WTC11 (cell line): ENCODE results near the gene DNMT3A. TPM values are rescaled to one million over a fixed set of nuclear protein-coding genes. Genes with fewer than 3 reads are reported as not detected.

Experiments used
- ATAC-seq: fragments of 200-7000 bp; cut with Tn5 transposase; 2 replicates; pipeline ENCODE4 v1.10.0; 2021; ENCODE audit warnings: mild to moderate bottlenecking, moderate library complexity
- CTCF ChIA-PET: fragments of 300-600 bp; sonication (Branson Sonifier 250); formaldehyde crosslinking; loops from one replicate; lab custom pipeline; 2021; ENCODE audit warnings: antibody characterized with exemption; lab: Charles Lee
- POLR2A ChIA-PET: fragments of 350-600 bp; sonication (Branson Sonifier 250); formaldehyde crosslinking; loops from one replicate; lab custom pipeline; 2021; ENCODE audit warnings: antibody characterized with exemption; lab: Charles Lee
- DNase-seq: peaks from one replicate; pipeline ENCODE4 v3.0.0; 2021; ENCODE audit warnings: low spot score
- H3K27ac Mint-ChIP-seq: 2 replicates; pipeline ENCODE4 v1.8.0; 2021; ENCODE audit warnings: mixed read lengths
- H3K27me3 Mint-ChIP-seq: 2 replicates; pipeline ENCODE4 v1.8.0; 2021; ENCODE audit warnings: low read depth, mild to moderate bottlenecking, moderate library complexity, mixed read lengths
- H3K36me3 Mint-ChIP-seq: 2 replicates; pipeline ENCODE4 v1.8.0; 2021; ENCODE audit warnings: mixed read lengths
- H3K4me1 Mint-ChIP-seq: 2 replicates; pipeline ENCODE4 v1.8.0; 2022; ENCODE audit warnings: mixed read lengths
- H3K4me3 Mint-ChIP-seq: 2 replicates; pipeline ENCODE4 v1.8.0; 2021; ENCODE audit warnings: mild to moderate bottlenecking, moderate library complexity, mixed read lengths
- H3K9me3 Mint-ChIP-seq: 2 replicates; pipeline ENCODE4 v1.8.0; 2021; ENCODE audit warnings: mixed read lengths
- ETV6 ChIP-seq: sonication (generic); formaldehyde crosslinking; IDR thresholded peaks from 2 replicates; pipeline ENCODE4 v1.8.1; 2022; ENCODE audit warnings: mild to moderate bottlenecking, missing genetic modification reagents
- FOXJ3 ChIP-seq: sonication (generic); formaldehyde crosslinking; IDR thresholded peaks from 2 replicates; pipeline ENCODE4 v1.9.0; 2021; ENCODE audit warnings: missing genetic modification reagents, mild to moderate bottlenecking, borderline replicate concordance
- JAZF1 ChIP-seq: fragments of 250-450 bp; sonication (Bioruptor Pico); IDR thresholded peaks from 2 replicates; pipeline ENCODE4 v1.9.0; 2021; ENCODE audit warnings: moderate library complexity, mild to moderate bottlenecking, inconsistent platforms
- JUN ChIP-seq: sonication (generic); formaldehyde crosslinking; IDR thresholded peaks from 2 replicates; pipeline ENCODE4 v1.8.0; 2023; ENCODE audit warnings: mild to moderate bottlenecking, missing genetic modification reagents
- NFATC4 ChIP-seq: fragments of 250-450 bp; sonication (Bioruptor Pico); IDR thresholded peaks from 2 replicates; pipeline ENCODE4 v1.9.0; 2021; ENCODE audit warnings: mild to moderate bottlenecking
- NR2C2 ChIP-seq: sonication (generic); formaldehyde crosslinking; IDR thresholded peaks from 2 replicates; pipeline ENCODE4 v1.8.0; 2022; ENCODE audit warnings: mild to moderate bottlenecking, missing genetic modification reagents
- SMAD4 ChIP-seq: sonication (generic); formaldehyde crosslinking; IDR thresholded peaks from 2 replicates; pipeline ENCODE4 v1.8.0; 2022; ENCODE audit warnings: mild to moderate bottlenecking, missing genetic modification reagents
- TEAD4 ChIP-seq: sonication (generic); formaldehyde crosslinking; IDR thresholded peaks from 2 replicates; pipeline ENCODE4 v1.8.0; 2022; ENCODE audit warnings: mild to moderate bottlenecking, missing genetic modification reagents
- total RNA-seq: library from RNA; stranded (reverse); gene quantifications from 3 replicates; pipeline ENCODE4 v1.2.3, GENCODE V29; 2021
- TF ChIP-seq, protein P1 (sequence below): sonication (generic); formaldehyde crosslinking; IDR thresholded peaks from 2 replicates; pipeline ENCODE4 v1.8.1; 2023; ENCODE audit warnings: mild to moderate bottlenecking, missing genetic modification reagents
- TF ChIP-seq, protein P2 (sequence below): sonication (generic); formaldehyde crosslinking; IDR thresholded peaks from 2 replicates; pipeline ENCODE4 v1.8.0; 2023; ENCODE audit warnings: missing genetic modification reagents
- TF ChIP-seq, protein P3 (sequence below): fragments of 200-600 bp; IDR thresholded peaks from 2 replicates; pipeline ENCODE4 v1.8.0; 2022; ENCODE audit warnings: antibody characterized with exemption
- TF ChIP-seq, protein P4 (sequence below): sonication (generic); formaldehyde crosslinking; IDR thresholded peaks from 2 replicates; pipeline ENCODE4 v1.8.0; 2023; ENCODE audit warnings: mild to moderate bottlenecking, missing genetic modification reagents
- TF ChIP-seq, protein P5 (sequence below): sonication (generic); formaldehyde crosslinking; IDR thresholded peaks from 2 replicates; pipeline ENCODE4 v1.8.1; 2023; ENCODE audit warnings: mild to moderate bottlenecking, missing genetic modification reagents, moderate library complexity
- TF ChIP-seq, protein P6 (sequence below): sonication (generic); formaldehyde crosslinking; IDR thresholded peaks from 2 replicates; pipeline ENCODE4 v1.8.0; 2022; ENCODE audit warnings: missing genetic modification reagents

DNMT3A gene
- total RNA-seq, 1 experiment from 2014 or later: 154 TPM

DNA sequence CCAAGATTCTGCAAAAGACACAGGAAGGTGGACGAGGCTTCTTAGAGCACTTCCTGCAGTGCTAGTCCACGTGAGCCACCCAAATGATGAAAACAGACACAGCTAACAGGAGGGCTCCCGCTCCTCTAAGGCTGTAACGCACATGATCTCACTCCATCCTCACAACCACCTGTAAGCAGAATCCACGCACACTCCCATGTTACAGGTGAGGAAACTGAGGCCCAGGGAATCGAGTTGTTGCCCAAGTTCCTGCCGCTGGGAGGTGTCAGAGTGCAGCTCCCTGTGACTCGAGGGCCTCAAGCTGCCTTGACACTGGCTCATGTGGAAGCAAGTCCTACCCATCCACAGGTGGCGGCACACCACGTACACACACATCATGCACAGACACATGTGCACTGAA, 4.4 kb downstream of the DNMT3A start (continued):
- TF ChIP-seq, protein P1, sequence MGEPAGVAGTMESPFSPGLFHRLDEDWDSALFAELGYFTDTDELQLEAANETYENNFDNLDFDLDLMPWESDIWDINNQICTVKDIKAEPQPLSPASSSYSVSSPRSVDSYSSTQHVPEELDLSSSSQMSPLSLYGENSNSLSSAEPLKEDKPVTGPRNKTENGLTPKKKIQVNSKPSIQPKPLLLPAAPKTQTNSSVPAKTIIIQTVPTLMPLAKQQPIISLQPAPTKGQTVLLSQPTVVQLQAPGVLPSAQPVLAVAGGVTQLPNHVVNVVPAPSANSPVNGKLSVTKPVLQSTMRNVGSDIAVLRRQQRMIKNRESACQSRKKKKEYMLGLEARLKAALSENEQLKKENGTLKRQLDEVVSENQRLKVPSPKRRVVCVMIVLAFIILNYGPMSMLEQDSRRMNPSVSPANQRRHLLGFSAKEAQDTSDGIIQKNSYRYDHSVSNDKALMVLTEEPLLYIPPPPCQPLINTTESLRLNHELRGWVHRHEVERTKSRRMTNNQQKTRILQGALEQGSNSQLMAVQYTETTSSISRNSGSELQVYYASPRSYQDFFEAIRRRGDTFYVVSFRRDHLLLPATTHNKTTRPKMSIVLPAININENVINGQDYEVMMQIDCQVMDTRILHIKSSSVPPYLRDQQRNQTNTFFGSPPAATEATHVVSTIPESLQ (CRISPR knock-in tag): no peak
- no peak for TF ChIP-seq NR2C2 (CRISPR knock-in tag)
- no peak for TF ChIP-seq NFATC4 (CRISPR knock-in tag)
- TF ChIP-seq JUN (CRISPR knock-in tag): no peak
- TF ChIP-seq, protein P2, sequence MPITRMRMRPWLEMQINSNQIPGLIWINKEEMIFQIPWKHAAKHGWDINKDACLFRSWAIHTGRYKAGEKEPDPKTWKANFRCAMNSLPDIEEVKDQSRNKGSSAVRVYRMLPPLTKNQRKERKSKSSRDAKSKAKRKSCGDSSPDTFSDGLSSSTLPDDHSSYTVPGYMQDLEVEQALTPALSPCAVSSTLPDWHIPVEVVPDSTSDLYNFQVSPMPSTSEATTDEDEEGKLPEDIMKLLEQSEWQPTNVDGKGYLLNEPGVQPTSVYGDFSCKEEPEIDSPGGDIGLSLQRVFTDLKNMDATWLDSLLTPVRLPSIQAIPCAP (CRISPR knock-in tag): no peak
- TF ChIP-seq, protein P3, sequence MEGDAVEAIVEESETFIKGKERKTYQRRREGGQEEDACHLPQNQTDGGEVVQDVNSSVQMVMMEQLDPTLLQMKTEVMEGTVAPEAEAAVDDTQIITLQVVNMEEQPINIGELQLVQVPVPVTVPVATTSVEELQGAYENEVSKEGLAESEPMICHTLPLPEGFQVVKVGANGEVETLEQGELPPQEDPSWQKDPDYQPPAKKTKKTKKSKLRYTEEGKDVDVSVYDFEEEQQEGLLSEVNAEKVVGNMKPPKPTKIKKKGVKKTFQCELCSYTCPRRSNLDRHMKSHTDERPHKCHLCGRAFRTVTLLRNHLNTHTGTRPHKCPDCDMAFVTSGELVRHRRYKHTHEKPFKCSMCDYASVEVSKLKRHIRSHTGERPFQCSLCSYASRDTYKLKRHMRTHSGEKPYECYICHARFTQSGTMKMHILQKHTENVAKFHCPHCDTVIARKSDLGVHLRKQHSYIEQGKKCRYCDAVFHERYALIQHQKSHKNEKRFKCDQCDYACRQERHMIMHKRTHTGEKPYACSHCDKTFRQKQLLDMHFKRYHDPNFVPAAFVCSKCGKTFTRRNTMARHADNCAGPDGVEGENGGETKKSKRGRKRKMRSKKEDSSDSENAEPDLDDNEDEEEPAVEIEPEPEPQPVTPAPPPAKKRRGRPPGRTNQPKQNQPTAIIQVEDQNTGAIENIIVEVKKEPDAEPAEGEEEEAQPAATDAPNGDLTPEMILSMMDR: no peak
- TF ChIP-seq TEAD4 (CRISPR knock-in tag): no peak
- TF ChIP-seq ETV6 (CRISPR knock-in tag): no peak
- TF ChIP-seq, all 79 proteins: peak for 0

DNA sequence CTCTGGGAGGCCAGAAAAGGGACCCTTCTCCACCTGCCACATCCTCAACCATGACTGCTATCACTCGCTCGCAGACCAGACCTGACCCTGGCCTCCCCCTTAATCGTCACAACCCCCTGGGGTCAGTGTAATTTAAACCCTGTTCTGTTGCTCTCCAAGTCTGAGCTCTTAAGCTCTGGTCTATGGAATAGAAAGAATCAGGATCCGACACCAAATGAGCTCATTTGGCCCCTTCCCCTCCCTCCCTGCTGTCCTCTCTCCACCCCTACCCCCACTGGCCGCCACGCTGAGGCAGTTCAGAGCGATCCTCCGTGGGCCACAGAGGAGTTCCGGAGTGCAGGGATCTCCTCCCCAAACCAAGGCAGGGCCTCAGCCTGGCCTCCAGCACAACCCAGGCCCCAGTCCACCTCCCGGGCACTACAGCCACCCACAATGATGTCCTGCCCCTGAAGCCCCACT, 5.3 kb downstream of the DNMT3A start:
- peaks cover 67% of the 10 kb centered on the region for H3K4me1 Mint-ChIP-seq
- no peak overlapping the region for H3K4me3 Mint-ChIP-seq

More for the DNA sequence above, 5.3 kb downstream of the DNMT3A start:
- Mint-ChIP-seq H3K9me3 (no peaks in the 10 kb centered on the region), H3K27me3 (no peaks in the 10 kb centered on the region), H3K36me3 (no peaks in the 10 kb centered on the region), H3K27ac (peak overlapping the region; percentile 22)
- POLR2A ChIA-PET: interaction anchor here (0.6 to 1.8 kb wide), 2 partner anchors 21 to 217 kb away, joined by 4 to 7 read pairs; no protein-coding TSS in a partner anchor
- no peak for TF ChIP-seq JAZF1 (CRISPR knock-in tag)
- TF ChIP-seq, protein P4, sequence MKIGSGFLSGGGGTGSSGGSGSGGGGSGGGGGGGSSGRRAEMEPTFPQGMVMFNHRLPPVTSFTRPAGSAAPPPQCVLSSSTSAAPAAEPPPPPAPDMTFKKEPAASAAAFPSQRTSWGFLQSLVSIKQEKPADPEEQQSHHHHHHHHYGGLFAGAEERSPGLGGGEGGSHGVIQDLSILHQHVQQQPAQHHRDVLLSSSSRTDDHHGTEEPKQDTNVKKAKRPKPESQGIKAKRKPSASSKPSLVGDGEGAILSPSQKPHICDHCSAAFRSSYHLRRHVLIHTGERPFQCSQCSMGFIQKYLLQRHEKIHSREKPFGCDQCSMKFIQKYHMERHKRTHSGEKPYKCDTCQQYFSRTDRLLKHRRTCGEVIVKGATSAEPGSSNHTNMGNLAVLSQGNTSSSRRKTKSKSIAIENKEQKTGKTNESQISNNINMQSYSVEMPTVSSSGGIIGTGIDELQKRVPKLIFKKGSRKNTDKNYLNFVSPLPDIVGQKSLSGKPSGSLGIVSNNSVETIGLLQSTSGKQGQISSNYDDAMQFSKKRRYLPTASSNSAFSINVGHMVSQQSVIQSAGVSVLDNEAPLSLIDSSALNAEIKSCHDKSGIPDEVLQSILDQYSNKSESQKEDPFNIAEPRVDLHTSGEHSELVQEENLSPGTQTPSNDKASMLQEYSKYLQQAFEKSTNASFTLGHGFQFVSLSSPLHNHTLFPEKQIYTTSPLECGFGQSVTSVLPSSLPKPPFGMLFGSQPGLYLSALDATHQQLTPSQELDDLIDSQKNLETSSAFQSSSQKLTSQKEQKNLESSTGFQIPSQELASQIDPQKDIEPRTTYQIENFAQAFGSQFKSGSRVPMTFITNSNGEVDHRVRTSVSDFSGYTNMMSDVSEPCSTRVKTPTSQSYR (CRISPR knock-in tag): no peak
- TF ChIP-seq, protein P5, sequence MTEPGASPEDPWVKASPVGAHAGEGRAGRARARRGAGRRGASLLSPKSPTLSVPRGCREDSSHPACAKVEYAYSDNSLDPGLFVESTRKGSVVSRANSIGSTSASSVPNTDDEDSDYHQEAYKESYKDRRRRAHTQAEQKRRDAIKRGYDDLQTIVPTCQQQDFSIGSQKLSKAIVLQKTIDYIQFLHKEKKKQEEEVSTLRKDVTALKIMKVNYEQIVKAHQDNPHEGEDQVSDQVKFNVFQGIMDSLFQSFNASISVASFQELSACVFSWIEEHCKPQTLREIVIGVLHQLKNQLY (CRISPR knock-in tag): no peak
- TF ChIP-seq, protein P6, sequence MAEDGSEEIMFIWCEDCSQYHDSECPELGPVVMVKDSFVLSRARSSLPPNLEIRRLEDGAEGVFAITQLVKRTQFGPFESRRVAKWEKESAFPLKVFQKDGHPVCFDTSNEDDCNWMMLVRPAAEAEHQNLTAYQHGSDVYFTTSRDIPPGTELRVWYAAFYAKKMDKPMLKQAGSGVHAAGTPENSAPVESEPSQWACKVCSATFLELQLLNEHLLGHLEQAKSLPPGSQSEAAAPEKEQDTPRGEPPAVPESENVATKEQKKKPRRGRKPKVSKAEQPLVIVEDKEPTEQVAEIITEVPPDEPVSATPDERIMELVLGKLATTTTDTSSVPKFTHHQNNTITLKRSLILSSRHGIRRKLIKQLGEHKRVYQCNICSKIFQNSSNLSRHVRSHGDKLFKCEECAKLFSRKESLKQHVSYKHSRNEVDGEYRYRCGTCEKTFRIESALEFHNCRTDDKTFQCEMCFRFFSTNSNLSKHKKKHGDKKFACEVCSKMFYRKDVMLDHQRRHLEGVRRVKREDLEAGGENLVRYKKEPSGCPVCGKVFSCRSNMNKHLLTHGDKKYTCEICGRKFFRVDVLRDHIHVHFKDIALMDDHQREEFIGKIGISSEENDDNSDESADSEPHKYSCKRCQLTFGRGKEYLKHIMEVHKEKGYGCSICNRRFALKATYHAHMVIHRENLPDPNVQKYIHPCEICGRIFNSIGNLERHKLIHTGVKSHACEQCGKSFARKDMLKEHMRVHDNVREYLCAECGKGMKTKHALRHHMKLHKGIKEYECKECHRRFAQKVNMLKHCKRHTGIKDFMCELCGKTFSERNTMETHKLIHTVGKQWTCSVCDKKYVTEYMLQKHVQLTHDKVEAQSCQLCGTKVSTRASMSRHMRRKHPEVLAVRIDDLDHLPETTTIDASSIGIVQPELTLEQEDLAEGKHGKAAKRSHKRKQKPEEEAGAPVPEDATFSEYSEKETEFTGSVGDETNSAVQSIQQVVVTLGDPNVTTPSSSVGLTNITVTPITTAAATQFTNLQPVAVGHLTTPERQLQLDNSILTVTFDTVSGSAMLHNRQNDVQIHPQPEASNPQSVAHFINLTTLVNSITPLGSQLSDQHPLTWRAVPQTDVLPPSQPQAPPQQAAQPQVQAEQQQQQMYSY (CRISPR knock-in tag): peak; percentile 85
- TF ChIP-seq TEAD4 (CRISPR knock-in tag): no peak
- TF ChIP-seq FOXJ3 (CRISPR knock-in tag): no peak
- no peak for TF ChIP-seq SMAD4 (CRISPR knock-in tag)
- ATAC-seq (peak; percentile 13), DNase-seq (no peak)
- CTCF ChIA-PET: interaction anchor here (0.5 to 8.8 kb wide), 9 partner anchors 13 to 108 kb away, joined by 3 to 74 read pairs (median 8); no protein-coding TSS in a partner anchor
